Spinal cord (tissue), 10 donors: ENCODE data around the gene CCNC. TPM values are rescaled to one million over a fixed set of nuclear protein-coding genes. Genes with fewer than 3 reads are reported as not detected.

Experiments
- DNase-seq, 6 donors: peaks; one replicate each; pipeline versions ENCODE4 v3.0.0 to v3.0.0-alpha.2; 2013 to 2015; ENCODE audit warnings: low spot score in 6 of 6, low read depth in 4 of 6
- H3K27ac ChIP-seq: one replicate; pipeline ENCODE4 v1.5.1; 2013; ENCODE audit warnings: low read depth, low read length, control low read depth
- H3K27me3 ChIP-seq: one replicate; pipeline ENCODE4 v1.6.1; 2013; ENCODE audit warnings: low read length; ENCODE audit not compliant: control insufficient read depth, insufficient read depth
- H3K36me3 ChIP-seq: one replicate; pipeline ENCODE4 v1.6.1; 2013; ENCODE audit warnings: low read length; ENCODE audit not compliant: control insufficient read depth, insufficient read depth
- H3K4me1 ChIP-seq: one replicate; pipeline ENCODE4 v1.6.1; 2013; ENCODE audit warnings: low read length; ENCODE audit not compliant: control insufficient read depth, insufficient read depth
- H3K4me3 ChIP-seq: one replicate; pipeline ENCODE4 v1.5.1; 2013; ENCODE audit warnings: low read depth, low read length, control low read depth
- H3K9me3 ChIP-seq: one replicate; pipeline ENCODE4 v1.6.1; 2013; ENCODE audit warnings: low read length; ENCODE audit not compliant: control insufficient read depth, insufficient read depth
- WGBS: methylation state at CpG from one replicate; pipeline ENCODE4 v1.1.5; 2013; ENCODE audit warnings: missing lambda C conversion rate; ENCODE audit not compliant: insufficient coverage; 5-methylcytosine and 5-hydroxymethylcytosine counted together
- polyA plus RNA-seq, 2 donors: library from polyadenylated mRNA; unstranded; fragments of 120-200 nt; gene quantifications; one replicate each; pipeline ENCODE4 v1.2.1, GENCODE V29; 2013; ENCODE audit not compliant: insufficient read length in 2 of 2
- total RNA-seq, 2 donors: library from RNA; depleted of rRNA in 1 of 2; stranded (reverse); fragments of 120-200 nt in 1 of 2; fragments of >200 nt in 1 of 2; gene quantifications; one replicate each; pipeline versions ENCODE4 v1.2.3 to v1.2.4, GENCODE V29; 2013 to 2014
- donor health status: healthy.

The CCNC gene
- total and polyA plus RNA-seq, 4 donors: 45.3 to 90.2 (median 64.4) TPM

DNA sequence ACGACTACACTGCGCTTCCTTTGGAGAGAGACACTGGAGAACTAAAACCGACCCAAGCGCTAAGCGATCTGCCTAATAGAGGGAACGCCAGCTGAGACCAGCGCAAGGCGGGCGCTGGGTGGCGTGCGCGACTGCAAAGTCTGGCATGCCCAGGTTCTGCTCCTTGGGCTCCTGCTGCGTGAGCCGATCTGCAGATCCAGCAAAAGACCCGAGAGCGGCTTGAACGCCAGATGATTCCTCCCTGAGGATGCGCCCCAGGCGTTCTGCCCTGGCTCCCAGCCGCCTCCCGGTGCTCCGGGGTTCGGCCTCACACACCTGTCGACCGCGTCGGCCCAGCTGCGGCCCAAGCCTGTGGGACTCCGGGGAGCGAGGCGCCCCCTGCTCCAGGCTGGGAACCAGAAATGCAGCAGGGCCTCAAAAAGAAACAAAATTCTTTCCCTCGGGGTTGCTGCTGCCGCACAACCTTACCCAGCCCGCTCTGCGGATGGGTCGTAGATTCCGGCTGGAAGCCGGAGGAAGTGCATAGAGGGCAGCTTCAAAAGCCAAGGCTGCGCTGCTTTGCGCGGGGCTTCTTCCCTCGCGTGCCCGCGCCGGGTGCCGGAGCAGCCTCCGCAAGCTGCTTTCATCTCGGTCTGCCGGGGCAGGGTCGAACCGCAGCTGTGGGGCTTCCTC lies 20.3 kb upstream of the CCNC start:
- Histone ChIP-seq H3K9me3 (no peaks in the 10 kb centered on the region), H3K4me1 (peaks cover 26% of the 10 kb centered on the region), H3K27ac (peak overlapping the region; percentile 47), H3K27me3 (peaks cover 68% of the 10 kb centered on the region), H3K36me3 (no peaks in the 10 kb centered on the region), H3K4me3 (peak overlapping the region; percentile 37)
- under 1% methylated on average over 52 of the region's 52 CpGs for WGBS
- DNase-seq: peak in 4 of 6 donors; percentile 74 to 96 (median 86)

DNA sequence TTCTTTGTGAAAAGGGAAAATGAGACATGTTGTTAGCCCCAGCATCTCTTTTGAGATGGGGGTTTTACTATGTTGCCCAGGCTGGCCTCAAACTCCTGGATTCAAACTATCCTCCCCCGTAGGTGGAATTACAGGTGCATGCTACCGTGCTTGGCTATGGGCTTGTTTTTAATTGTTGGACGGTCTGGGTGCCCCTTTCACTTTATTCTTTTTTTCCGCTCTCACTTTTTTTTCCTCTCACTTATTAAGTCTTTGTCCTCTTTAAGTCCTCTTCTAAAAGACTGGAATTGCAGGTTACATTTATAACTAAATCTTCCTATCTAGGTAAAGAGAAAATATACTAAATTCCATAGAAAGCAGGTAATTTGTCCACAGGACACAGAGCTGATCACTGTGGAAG lies 19.3 kb upstream of the CCNC start:
- Histone ChIP-seq H3K4me1 (peaks cover 26% of the 10 kb centered on the region), H3K27me3 (peaks cover 60% of the 10 kb centered on the region), H3K36me3 (no peaks in the 10 kb centered on the region), H3K4me3 (no peak overlapping the region), H3K27ac (no peak overlapping the region), H3K9me3 (no peaks in the 10 kb centered on the region)
- WGBS: 100% methylated on average over 1 of the region's 4 CpGs
- DNase-seq: no peak

- H3K4me3 ChIP-seq: no peak overlapping the region
- no peaks in the 10 kb centered on the region for H3K4me1 ChIP-seq
- H3K27ac ChIP-seq: no peak overlapping the region
- H3K9me3 ChIP-seq: no peaks in the 10 kb centered on the region
- DNase-seq: no peak
- 100% methylated on average over 2 of the region's 4 CpGs for WGBS
- no peaks in the 10 kb centered on the region for H3K27me3 ChIP-seq
- no peaks in the 10 kb centered on the region for H3K36me3 ChIP-seq
These were observed 11.3 kb upstream of the CCNC start for GRCh38 chr6:99579781-99580180.

- no peaks in the 10 kb centered on the region for H3K36me3 ChIP-seq
- H3K4me3 ChIP-seq: no peak overlapping the region
- 97% methylated on average over 2 of the region's 2 CpGs for WGBS
- no peak overlapping the region for H3K27ac ChIP-seq
- no peaks in the 10 kb centered on the region for H3K27me3 ChIP-seq
- no peaks in the 10 kb centered on the region for H3K4me1 ChIP-seq
- no peak for DNase-seq
- H3K9me3 ChIP-seq: no peaks in the 10 kb centered on the region
These were observed 7.2 kb upstream of the CCNC start for GRCh38 chr6:99575544-99576227.

DNA sequence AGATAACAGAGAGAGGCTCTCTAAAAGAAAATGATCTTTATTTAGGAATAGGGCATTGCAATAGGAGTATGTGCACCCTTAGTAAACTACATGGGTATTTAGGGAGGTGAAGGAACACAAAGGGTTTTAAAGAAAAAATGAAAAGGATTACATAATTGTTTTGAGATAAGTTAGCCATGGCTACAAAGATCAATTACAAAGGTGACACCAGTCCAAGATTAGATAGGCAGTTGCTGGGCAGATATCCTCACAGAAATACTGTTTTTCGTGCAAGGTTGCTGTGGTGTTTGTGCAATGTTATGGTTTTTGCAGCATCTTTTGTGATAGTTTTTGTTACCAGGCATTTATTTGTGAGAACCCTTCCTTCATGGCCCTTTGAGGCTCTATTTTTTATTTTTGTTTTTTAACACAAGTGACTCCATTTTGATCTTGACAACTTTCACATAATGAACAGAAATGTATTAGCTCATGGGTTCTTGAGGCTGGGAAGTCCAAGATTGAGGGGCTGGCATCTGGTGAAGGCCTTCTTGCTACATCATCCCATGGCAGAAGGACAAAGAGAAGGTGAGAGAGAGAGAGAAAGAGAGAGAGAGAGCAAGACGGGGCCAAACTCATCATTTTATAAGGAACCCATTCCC lies 5.6 kb upstream of the CCNC start:
- H3K4me1 ChIP-seq: no peaks in the 10 kb centered on the region
- H3K27ac ChIP-seq: no peak overlapping the region
- H3K27me3 ChIP-seq: no peaks in the 10 kb centered on the region
- H3K4me3 ChIP-seq: no peak overlapping the region
- no peaks in the 10 kb centered on the region for H3K36me3 ChIP-seq
- no peak for DNase-seq
- no peaks in the 10 kb centered on the region for H3K9me3 ChIP-seq
- no CpG with 5 or more reads among the region's 2 CpGs for WGBS

DNA sequence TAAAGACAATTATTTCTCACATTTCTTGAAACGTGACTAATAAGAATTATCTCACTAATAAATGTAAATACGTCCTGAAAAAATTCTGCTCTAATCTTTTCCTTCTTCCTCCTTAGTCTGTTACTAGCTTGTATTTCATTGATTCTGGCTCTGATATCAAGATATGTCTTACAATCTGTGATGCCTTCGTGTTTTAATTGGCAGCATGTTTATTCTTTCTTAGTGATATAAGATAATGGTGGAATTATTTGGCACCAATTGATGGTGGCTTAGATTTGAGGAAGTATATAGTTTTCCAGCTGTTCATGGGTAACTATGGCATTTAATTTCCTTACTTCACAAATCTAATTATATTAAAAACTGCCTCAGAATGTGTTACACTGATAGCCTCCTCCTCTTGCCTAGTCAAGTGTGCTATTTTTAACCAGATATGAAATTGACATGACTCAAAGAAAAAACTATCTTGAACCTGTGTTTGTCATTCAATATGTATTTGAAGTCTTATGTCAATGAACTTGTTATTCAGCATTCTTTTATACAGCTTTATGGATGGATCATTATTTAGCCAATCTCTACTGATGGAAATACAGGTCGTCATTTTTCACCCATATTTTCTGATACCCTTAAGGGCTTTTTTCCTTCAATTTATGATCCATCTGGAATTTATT lies 5.3 kb downstream of the CCNC start:
- no CpG with 5 or more reads among the region's 4 CpGs for WGBS

GRCh38 chr6:99560668-99561067 lies 7.8 kb downstream of the CCNC start:
- 100% methylated on average over 2 of the region's 4 CpGs for WGBS
- Histone ChIP-seq H3K4me3 (no peak overlapping the region), H3K9me3 (no peaks in the 10 kb centered on the region), H3K36me3 (peaks cover 13% of the 10 kb centered on the region), H3K4me1 (no peaks in the 10 kb centered on the region), H3K27ac (no peak overlapping the region), H3K27me3 (no peaks in the 10 kb centered on the region)
- no peak for DNase-seq

More for the DNA sequence above, 5.3 kb downstream of the CCNC start:
- DNase-seq: no peak
- H3K4me3 ChIP-seq: no peak overlapping the region
- no peaks in the 10 kb centered on the region for H3K4me1 ChIP-seq
- H3K27me3 ChIP-seq: no peaks in the 10 kb centered on the region
- no peaks in the 10 kb centered on the region for H3K9me3 ChIP-seq
- H3K27ac ChIP-seq: no peak overlapping the region
- peaks cover under 1% of the 10 kb centered on the region for H3K36me3 ChIP-seq

- H3K27ac ChIP-seq: no peak overlapping the region
- H3K9me3 ChIP-seq: peaks cover 2% of the 10 kb centered on the region
- no peak overlapping the region for H3K4me3 ChIP-seq
- DNase-seq: no peak
- peaks cover 16% of the 10 kb centered on the region for H3K36me3 ChIP-seq
- WGBS: no CpG with 5 or more reads among the region's 2 CpGs
- no peaks in the 10 kb centered on the region for H3K27me3 ChIP-seq
- no peaks in the 10 kb centered on the region for H3K4me1 ChIP-seq
These were observed 9.4 kb downstream of the CCNC start for GRCh38 chr6:99559057-99559456.

DNA sequence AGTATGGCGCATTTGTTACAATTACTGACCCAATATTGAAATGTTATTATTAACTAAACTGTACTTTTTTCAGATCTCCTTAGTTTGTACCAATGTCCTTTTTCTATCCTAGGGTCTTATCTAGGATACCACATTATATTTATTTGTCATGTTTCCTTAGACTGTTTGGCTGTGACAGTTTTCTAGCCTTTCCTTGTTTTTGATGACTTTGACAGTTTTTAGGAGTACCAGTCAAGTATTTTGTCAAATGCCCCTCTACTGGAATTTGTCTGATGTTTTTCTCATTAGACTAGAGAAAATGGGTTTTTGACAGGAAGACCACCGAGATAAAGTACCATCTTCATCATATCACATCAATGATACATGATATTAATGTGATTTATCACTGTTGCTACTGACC lies 14.6 kb downstream of the CCNC start:
- no peak overlapping the region for H3K27ac ChIP-seq
- WGBS: no CpG with 5 or more reads among the region's 2 CpGs

More for the DNA sequence above, 14.6 kb downstream of the CCNC start:
- Histone ChIP-seq H3K27me3 (no peaks in the 10 kb centered on the region), H3K9me3 (peaks cover 2% of the 10 kb centered on the region), H3K4me3 (no peak overlapping the region), H3K36me3 (peaks cover 20% of the 10 kb centered on the region), H3K4me1 (no peaks in the 10 kb centered on the region)
- no peak for DNase-seq
